GM19468 (cell line): ENCODE data around the gene FUT8.

ENCODE experiments used
- ATAC-seq: cut with Tn5 transposase; IDR thresholded peaks from one replicate; pipeline ENCODE4 v1.9.1; 2021; ENCODE audit warnings: mild to moderate bottlenecking, moderate library complexity, moderate number of reproducible peaks; ENCODE audit not compliant: unreplicated experiment; ENCODE audit errors: extremely low read depth

FUT8 gene

GRCh38 chr14:65749287-65749686 is 336.8 kb downstream of the FUT8 start:
- no peak for ATAC-seq

DNA sequence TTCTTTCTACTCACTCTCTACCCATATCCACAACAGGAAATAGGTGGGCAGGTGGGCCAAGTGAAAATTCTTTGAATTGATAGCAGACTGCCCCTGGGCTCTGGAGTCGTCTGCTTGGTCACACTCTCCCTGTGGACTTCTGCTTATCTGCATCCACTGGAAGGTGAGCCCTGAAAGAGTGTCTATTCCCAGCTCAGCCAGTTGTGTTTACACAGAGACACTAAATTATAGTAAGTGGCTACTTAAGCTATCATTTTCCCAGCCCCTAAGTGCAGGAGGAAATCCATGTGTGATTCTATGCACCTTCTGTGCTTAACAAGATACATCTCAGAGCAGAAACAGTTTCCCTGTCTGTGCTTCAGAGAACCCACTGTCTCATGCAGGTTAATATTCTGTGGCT is 338.4 kb downstream of the FUT8 start:
- no peak for ATAC-seq

GRCh38 chr14:65751510-65751909 is 339.0 kb downstream of the FUT8 start:
- no peak for ATAC-seq

DNA sequence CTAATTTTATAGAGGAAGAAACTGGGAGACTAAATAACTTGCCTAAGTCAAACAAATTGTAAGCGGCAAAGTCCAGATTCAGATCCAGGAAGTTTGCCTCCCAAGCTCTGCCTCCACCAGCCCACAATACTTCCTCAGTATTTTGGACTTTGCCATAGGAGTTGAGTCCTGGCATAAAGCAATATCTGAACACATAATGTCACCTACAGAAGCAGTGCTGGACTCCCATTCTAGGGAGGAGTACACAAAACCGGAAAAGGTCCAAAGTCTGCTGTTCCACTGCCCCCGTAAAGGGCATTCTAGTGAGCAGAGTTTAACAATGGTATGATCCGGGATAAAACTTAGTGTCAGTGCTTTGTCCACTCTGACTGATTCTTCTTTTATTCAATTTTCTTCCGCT is 340.5 kb downstream of the FUT8 start:
- no peak for ATAC-seq

DNA sequence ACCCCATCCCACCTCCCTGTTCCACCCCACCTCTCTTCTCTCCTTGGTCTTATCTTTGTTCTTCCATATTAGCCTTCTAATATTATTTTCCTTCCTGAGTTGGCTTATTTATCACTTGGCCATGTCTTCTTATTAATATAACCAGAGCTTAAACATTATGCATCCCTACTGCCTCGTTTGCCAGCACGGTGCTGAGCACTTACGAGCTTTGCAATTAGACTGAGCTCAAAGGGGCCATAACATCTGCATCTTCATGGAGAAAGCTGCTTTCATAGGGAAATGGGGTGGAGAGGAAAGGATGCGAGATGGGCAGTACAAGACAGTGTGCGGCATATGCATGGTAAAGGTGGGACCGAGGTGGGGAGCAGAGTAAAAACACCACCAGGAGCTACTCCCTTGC is 342.8 kb downstream of the FUT8 start:
- no peak for ATAC-seq

DNA sequence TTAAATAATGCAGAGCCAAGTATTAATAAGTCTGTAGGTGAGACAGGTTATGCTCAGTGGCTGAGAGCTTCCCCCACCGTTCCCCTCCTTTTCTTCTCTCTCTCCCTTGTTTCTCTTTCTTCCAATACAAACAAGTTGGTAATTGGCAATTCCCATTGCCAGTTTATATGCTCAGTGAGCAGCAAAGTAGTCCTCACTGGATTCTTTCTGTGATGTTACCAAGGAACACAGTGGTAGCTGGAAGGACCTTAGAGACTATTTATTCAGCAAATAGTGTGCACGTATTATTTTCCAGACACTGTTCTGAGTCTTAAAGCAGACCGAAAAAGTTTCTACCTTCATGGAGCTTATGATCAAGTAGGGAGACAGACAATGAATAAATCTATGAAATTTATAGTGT is 344.4 kb downstream of the FUT8 start:
- no peak for ATAC-seq

GRCh38 chr14:65769151-65769550 is 356.6 kb downstream of the FUT8 start:
- ATAC-seq, result no peak

- ATAC-seq, result no peak
These were observed 358.2 kb downstream of the FUT8 start for GRCh38 chr14:65770681-65771080.

DNA sequence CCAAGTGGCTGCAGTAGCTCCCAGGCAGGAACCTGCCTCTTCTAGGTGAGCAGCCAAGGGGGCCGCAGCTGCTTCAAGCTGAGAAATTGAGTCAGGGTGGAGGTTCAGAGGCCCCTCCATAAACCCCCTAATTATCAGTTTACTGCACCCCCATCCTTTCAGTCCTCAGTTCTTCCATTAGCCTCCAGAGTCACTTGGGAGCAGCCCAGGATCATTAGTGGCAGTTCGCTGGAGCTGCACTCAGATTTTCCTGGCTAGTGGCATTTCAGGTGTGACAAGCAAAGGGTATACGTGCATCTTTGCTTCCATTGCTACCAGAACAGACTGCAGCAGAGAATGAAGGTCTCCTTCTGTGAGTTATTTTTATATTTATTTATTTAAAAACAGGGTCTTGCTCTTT is 358.7 kb downstream of the FUT8 start:
- no peak for ATAC-seq

- ATAC-seq, result no peak
These were observed 359.9 kb downstream of the FUT8 start for GRCh38 chr14:65772466-65772865.

- ATAC-seq, result no peak
These were observed 360.5 kb downstream of the FUT8 start for GRCh38 chr14:65772921-65773574.

DNA sequence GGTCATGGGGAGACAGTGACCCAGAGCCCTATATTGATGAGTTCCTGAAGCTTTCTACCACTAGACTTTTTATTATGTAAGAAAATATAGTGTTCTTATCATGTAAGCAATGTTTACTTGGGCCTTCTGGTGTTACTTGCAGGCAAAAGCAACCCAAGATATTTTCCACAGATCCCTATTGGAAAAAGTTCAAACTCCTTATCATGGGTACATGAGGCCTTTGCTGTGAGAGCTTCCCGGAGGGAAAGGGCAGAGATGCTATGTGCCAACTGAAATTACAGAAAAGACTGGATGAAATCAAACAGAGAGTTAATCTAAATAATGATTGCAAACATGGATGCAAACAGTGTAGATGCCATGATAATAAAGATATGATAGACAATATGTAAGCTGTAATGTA is 361.5 kb downstream of the FUT8 start:
- no peak for ATAC-seq

DNA sequence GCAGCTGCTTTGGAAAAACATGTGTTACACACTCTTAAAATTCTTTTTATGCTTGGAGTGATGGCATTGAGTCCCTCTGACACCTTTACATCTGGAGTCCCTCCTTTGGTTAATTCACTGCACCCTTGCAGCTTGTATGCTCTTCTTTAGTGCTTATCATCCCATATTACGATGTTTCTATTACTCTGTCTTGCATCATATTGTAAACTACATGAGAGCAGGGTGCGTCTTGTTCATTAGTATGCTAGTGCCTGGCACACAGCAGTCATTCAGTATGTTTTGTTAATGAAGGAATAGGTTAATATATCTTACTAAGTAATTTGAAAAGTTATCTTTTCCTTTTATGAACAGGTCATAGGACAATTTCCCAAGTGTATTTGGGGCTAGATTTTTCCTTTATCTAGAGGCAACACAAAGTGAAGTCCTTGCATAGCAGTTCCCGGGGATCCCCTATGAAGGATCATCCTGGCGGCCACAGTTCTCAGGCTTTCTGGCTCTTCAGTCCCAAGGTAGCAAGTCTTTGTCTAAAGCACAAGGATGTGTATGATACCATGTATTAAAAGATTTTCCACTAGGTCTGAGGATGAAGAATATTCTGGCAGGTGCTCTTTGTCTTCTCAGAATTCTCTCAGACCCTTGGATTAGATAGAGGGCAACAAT is 363.8 kb downstream of the FUT8 start:
- ATAC-seq, result no peak

DNA sequence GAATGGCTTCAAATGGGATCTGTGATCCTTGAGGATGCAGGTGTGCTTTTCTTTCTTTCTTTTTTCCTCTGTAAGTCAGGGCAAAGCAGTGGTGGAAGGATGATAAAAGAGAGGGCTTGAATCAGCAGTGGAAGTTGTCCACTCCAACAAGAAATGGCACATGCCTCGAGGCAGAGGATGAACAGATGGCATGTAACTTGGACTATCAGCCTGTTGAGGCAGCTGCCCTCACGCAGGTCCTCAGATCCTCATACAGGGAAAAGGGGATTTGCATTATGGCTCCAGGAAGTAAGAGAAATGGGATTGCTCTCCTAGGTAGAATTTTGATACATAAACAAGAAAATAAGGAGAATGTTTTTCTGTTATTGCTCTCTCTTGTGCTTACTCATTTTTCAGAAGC is 368.0 kb downstream of the FUT8 start:
- ATAC-seq, result no peak

DNA sequence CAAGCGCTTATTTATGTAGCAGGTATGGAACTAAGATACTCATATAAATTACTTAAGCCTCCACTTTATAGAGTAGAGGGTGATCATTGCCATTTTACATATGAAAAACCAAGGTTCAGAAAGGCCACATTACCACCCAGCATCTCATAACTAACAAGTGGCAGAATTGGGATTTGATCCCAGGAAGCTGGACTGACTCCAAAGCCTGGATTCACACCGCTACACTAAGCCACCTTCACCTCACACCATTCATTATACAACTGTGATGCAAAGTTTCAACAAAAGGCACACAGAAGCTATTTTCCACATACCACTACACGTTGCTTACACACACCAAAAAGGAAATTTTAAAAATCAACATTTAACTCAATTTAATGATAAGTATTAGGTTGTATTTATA is 370.6 kb downstream of the FUT8 start:
- no peak for ATAC-seq

- no peak for ATAC-seq
These were observed 371.0 kb downstream of the FUT8 start for GRCh38 chr14:65783576-65783975.

GRCh38 chr14:65784574-65784973 is 372.0 kb downstream of the FUT8 start:
- ATAC-seq, result no peak

DNA sequence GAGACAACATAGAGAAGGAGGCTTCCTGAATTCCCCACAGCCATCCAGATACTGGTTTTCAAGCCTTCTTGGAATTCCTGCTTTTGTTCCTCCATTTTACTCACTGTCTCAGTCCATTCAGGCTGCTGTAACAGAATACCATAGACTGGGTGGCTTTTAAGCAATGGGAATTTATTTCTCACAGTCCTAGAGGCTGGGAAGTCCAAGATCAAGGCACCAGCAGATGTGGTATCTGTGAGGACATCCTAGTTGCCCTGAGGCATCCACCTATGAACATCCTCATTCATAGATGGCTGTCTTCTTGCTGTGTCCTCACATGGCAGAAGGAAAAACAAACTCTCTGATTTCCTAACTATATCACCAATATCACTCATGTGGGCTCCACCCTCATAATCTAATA is 374.9 kb downstream of the FUT8 start:
- ATAC-seq, result no peak

DNA sequence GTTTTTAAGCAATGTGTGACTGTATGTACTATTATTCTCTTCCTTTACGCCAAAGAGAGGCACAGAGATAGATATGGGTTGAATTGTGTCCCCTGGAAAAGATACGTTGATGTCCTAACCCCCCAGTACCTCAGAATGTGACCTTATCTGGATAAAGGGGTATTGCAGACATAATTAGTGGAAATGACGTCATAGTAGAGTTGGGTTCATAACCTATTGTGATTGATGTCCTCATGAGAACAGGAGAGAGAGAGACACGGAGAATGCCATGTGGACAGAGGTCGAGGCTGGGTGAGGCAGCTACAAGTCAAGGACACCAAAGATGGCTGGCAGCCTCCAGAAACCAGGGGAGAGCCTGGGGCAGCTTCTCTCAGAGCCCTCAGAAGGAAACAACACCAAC is 376.3 kb downstream of the FUT8 start:
- ATAC-seq, result no peak

DNA sequence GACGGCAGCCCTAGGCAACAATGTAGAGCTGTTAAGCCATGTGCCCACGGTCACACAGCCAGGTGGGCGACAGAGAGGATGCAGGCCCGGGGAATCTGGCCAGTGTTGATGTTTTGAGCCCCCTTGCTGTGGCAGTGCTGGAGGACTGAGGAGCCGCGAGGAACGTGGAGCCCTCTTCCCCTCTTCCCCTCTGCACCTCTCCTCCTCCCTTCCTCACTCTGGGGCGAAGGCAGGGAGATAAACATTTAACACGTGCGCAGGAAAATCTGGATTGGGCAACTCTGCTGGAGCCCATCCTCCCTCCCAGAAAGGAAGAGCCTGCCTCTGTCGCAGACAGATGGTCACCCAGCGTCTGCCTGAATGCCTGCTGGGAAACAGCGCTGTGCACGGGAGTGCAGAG is 376.8 kb downstream of the FUT8 start:
- no peak for ATAC-seq

DNA sequence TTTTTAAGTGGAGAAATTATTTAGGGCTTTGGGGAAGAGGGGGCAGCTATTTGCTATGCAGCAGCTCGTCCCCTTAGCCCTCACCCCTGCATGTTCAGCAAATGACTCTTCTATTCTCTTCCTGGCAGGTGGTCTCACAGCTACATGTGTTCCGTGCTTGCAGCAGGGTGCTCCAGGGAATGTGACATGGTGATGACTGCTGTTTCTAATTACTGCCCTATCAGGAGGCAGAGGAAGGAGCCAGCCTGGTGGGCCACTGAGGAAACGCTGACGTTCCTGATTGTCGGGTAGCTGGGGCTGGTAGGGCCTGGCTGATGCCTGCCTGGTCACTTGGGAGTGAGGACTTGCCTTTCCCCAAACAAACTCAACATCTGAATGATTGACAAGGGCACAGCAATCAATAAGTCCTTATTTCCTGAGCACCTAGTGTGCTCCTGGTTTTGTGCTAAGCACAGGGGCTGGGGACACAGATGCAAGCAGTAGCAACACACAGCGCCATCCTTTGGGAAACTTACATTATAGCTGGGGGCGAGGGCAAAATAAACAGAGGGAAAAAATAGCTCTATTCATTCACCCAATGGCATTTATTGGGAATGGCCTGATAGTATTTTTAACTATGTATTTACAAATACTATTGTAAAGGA is 377.8 kb downstream of the FUT8 start:
- no peak for ATAC-seq
